GM13976 (cell line): Measurements from ENCODE around the gene DUSP11.

Source experiments
- DNase-seq: peaks from one replicate; pipeline ENCODE4 v3.0.0; 2012; ENCODE audit warnings: low spot score
- CTCF ChIP-seq: IDR thresholded peaks from 2 replicates; pipeline ENCODE4 v1.5.1; 2012; ENCODE audit warnings: borderline replicate concordance, mild to moderate bottlenecking; ENCODE audit not compliant: insufficient read depth; ENCODE audit errors: extremely low read depth, missing control alignments, control extremely low read depth
- in situ Hi-C: fragments of 300-500 bp; cut with MboI; formaldehyde crosslinking; loops from one replicate; pipeline ENCODE4 v1.12.0; 2022; ENCODE audit warnings: low sequenced_read_pairs, mixed read lengths, inconsistent platforms; ENCODE audit not compliant: unreplicated experiment

Gene DUSP11

GRCh38 chr2:73825408-73825807, 45.5 kb upstream of the DUSP11 start:
- TF ChIP-seq CTCF: no peak
- no peak for DNase-seq
- in situ Hi-C loops: no loop called here

GRCh38 chr2:73823916-73824523, 44.1 kb upstream of the DUSP11 start:
- in situ Hi-C loops: no loop called here
- DNase-seq: peak; percentile 41
- TF ChIP-seq CTCF: peak; percentile 42

GRCh38 chr2:73823416-73823815, 43.5 kb upstream of the DUSP11 start:
- TF ChIP-seq CTCF: no peak
- in situ Hi-C loops: no loop called here
- no peak for DNase-seq

GRCh38 chr2:73822991-73823390, 43.1 kb upstream of the DUSP11 start:
- in situ Hi-C loops: no loop called here
- DNase-seq: no peak
- no peak for TF ChIP-seq CTCF

GRCh38 chr2:73822276-73822675, 42.4 kb upstream of the DUSP11 start:
- in situ Hi-C loops: no loop called here
- TF ChIP-seq CTCF: no peak

GRCh38 chr2:73821669-73822068, 41.8 kb upstream of the DUSP11 start:
- TF ChIP-seq CTCF: no peak
- in situ Hi-C loops: no loop called here
- no peak for DNase-seq

More at GRCh38 chr2:73822276-73822675, 42.4 kb upstream of the DUSP11 start:
- no peak for DNase-seq

GRCh38 chr2:73821227-73821626, 41.3 kb upstream of the DUSP11 start:
- no peak for TF ChIP-seq CTCF
- peak; percentile 47 for DNase-seq
- in situ Hi-C loops: no loop called here
